ENCODE data around the gene INPP4B. TPM values are rescaled to one million over a fixed set of nuclear protein-coding genes. Genes with fewer than 3 reads are reported as not detected.

INPP4B gene
- total RNA-seq, 1 experiment from 2014 or later, result 14.3 TPM

- Histone ChIP-seq H3K4me3 (replicated peaks in 1 of 2; ENCODE audit: low read depth in 1 of 2, low read length in 2 of 2) (no peak overlapping the region), H4K20me1 (ENCODE audit: insufficient read depth) (no peaks in the 10 kb centered on the region), H3K79me2 (ENCODE audit: insufficient read depth, low read length) (no peaks in the 10 kb centered on the region), H3K4me1 (ENCODE audit: control insufficient read depth in 1 of 2, insufficient read depth in 2 of 2, low read length in 2 of 2) (peaks cover 20 to 28% of the 10 kb centered on the region in 2 experiments), H3K9ac (ENCODE audit: low read length) (no peak overlapping the region), H3K9me2 (ENCODE audit: insufficient read depth) (no peaks in the 10 kb centered on the region), H3K9me3 (ENCODE audit: control insufficient read depth in 1 of 2, insufficient read depth in 1 of 2, low read depth in 1 of 2, low read length in 2 of 2) (no peaks in the 10 kb centered on the region), H3K4me2 (ENCODE audit: low read length) (no peak overlapping the region), H3K27ac (ENCODE audit: low read depth, low read length) (no peak overlapping the region), H3K36me3 (ENCODE audit: control insufficient read depth in 1 of 2, insufficient read depth in 2 of 2, low read length in 2 of 2) (no peaks in the 10 kb centered on the region), H3K27me3 (ENCODE audit: insufficient read depth, low read length) (no peaks in the 10 kb centered on the region), H2AFZ (ENCODE audit: low read depth, low read length, poor library complexity, severe bottlenecking) (no peak overlapping the region)
- no TSS peak for BruUV-seq (replicated peaks)
- CTCF ChIA-PET, result no interaction called here
- TF ChIP-seq, protein P1, sequence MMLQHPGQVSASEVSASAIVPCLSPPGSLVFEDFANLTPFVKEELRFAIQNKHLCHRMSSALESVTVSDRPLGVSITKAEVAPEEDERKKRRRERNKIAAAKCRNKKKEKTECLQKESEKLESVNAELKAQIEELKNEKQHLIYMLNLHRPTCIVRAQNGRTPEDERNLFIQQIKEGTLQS (IDR thresholded peaks at IDR 0.05), result no peak
- TF ChIP-seq FOSL1 (IDR thresholded peaks at IDR 0.05; ENCODE audit: low read depth), result no peak
- TF ChIP-seq EGR1 (IDR thresholded peaks at IDR 0.05; ENCODE audit: low read depth), result no peak
- no peak for TF ChIP-seq YY1 (IDR thresholded peaks at IDR 0.05; ENCODE audit: extremely low read depth, insufficient replicate concordance, low read depth, low read length)
- TF ChIP-seq CBX3 (IDR thresholded peaks at IDR 0.05; ENCODE audit: low read depth), result no peak
- no peak for TF ChIP-seq TCF7L2 (IDR thresholded peaks at IDR 0.05; ENCODE audit: borderline replicate concordance, extremely low read depth, insufficient read depth, insufficient read length)
- RAD21 ChIA-PET (ENCODE audit: low non-redundant PET in 1 of 2, low total read pairs in 2 of 2, uncharacterized antibody in 2 of 2, unreplicated experiment in 2 of 2), result no interaction called here
- DNase-seq (ENCODE audit: low read depth, low spot score) (no peak), ATAC-seq (no peak)
- POLR2A ChIA-PET, result no interaction called here
- intact Hi-C loops (cut with micrococcal nuclease), result no loop called here
Measured at GRCh38 chr4:142383800-142384470, 462.2 kb downstream of the INPP4B start.

DNA sequence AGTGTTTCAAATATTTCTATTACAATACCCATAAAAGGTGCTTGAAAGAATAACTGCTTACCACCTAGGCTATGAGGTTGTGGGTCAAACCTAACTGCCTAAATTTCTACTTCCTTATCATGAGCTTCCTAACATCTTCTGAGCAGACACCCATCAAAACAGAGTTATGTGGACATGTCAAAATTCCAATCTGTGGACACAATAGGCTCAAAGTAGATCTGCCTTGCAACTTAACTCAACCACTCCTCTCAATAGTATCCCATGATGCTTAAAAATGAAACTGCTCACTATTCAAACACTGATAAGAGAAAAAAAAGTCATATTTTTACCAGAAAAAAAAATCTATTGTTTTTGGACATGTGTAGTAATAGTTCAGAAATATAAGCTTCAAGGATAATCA is 462.7 kb downstream of the INPP4B start:
- ATAC-seq, result no peak
- no peaks in the 10 kb centered on the region for H4K20me1 ChIP-seq (ENCODE audit: insufficient read depth)
- H3K9ac ChIP-seq (ENCODE audit: low read length), result no peak overlapping the region
- H3K36me3 ChIP-seq (ENCODE audit: control insufficient read depth in 1 of 2, insufficient read depth in 2 of 2, low read length in 2 of 2), result no peaks in the 10 kb centered on the region
- H3K79me2 ChIP-seq (ENCODE audit: insufficient read depth, low read length), result no peaks in the 10 kb centered on the region
- ChIA-PET RAD21 (ENCODE audit: low non-redundant PET in 1 of 2, low total read pairs in 2 of 2, uncharacterized antibody in 2 of 2, unreplicated experiment in 2 of 2) (interaction anchor here in 1 of 2 experiments (0.6 kb wide), 1 partner anchor 8 kb away, joined by 6 read pairs; no protein-coding TSS in a partner anchor), CTCF (no interaction called here), POLR2A (no interaction called here)
- intact Hi-C loops (cut with micrococcal nuclease), result no loop called here
- BruUV-seq (replicated peaks), result no TSS peak
- H3K27ac ChIP-seq (ENCODE audit: low read depth, low read length), result no peak overlapping the region
- H3K27me3 ChIP-seq (ENCODE audit: insufficient read depth, low read length), result no peaks in the 10 kb centered on the region
- peaks cover 26 to 34% of the 10 kb centered on the region in 2 experiments for H3K4me1 ChIP-seq (ENCODE audit: control insufficient read depth in 1 of 2, insufficient read depth in 2 of 2, low read length in 2 of 2)
- TF ChIP-seq FOSL1 (IDR thresholded peaks at IDR 0.05; ENCODE audit: low read depth) (no peak), ZBTB33 (IDR thresholded peaks at IDR 0.05; ENCODE audit: extremely low read depth, insufficient replicate concordance, low read length) (no peak)
- no peak overlapping the region for H3K4me2 ChIP-seq (ENCODE audit: low read length)
- no peaks in the 10 kb centered on the region for H3K9me3 ChIP-seq (ENCODE audit: control insufficient read depth in 1 of 2, insufficient read depth in 1 of 2, low read depth in 1 of 2, low read length in 2 of 2)
- no peak for DNase-seq (ENCODE audit: low read depth, low spot score)
- H3K4me3 ChIP-seq (replicated peaks in 1 of 2; ENCODE audit: low read depth in 1 of 2, low read length in 2 of 2), result no peak overlapping the region
- H3K9me2 ChIP-seq (ENCODE audit: insufficient read depth), result no peaks in the 10 kb centered on the region
- H2AFZ ChIP-seq (ENCODE audit: low read depth, low read length, poor library complexity, severe bottlenecking), result no peak overlapping the region
